ENCODE data around the gene INTS2.

Gene INTS2

DNA sequence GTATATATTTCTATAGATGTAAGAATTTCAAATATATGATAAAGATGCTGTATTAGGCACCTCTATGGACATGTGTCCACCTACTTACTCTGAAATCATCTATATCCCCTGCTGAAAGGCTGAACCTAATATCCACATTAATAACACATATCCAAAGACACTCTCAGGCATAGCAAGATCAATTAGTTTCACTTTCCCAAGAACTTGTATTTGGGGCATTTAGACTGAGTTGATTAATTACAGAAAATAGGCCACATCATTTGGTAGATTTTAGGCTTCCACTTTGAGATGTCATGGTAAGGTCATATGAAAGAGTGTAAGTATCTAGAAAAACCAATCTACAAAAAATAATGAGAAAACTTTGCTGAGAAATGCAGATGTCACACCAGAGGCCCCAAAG is 109.6 kb downstream of the INTS2 start:
- no peak for DNase-seq

DNA sequence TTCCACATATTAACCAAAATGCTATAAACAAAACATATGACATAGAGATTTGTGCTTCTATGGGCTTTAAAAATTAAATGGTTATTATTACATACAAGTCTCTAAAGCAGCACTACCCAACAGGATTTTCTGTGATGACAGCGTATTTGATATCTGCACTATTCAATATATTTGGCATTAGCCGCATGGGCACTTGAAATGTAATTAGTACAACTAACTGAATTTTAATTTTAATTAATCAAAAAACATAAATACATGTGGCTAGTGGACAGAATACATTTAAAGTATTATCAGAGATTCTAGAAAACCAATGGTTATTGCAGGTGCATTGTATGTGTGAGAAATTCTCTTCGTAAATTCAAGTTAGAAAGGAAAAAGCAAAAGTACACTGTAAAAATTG is 110.3 kb downstream of the INTS2 start:
- no peak for DNase-seq

DNA sequence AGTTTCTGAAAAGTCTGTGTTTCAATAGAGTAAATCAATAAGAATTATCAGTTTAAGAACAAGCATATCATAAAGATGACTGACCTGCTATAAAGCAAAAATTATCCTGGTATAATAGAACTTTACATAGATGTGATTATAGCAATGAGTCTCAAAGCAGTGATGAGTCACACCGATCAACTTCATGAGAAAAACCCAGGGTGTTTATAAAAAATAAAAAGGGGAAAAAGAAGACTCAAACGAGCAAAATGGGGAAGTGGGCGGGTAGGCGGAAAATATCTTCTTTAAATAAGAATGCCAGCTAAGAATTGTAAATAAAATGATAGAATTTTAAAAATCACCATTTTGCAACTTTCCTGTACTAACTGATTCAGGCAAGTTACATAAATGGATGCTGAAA is 111.2 kb downstream of the INTS2 start:
- DNase-seq = peak; percentile 59 to 75

DNA sequence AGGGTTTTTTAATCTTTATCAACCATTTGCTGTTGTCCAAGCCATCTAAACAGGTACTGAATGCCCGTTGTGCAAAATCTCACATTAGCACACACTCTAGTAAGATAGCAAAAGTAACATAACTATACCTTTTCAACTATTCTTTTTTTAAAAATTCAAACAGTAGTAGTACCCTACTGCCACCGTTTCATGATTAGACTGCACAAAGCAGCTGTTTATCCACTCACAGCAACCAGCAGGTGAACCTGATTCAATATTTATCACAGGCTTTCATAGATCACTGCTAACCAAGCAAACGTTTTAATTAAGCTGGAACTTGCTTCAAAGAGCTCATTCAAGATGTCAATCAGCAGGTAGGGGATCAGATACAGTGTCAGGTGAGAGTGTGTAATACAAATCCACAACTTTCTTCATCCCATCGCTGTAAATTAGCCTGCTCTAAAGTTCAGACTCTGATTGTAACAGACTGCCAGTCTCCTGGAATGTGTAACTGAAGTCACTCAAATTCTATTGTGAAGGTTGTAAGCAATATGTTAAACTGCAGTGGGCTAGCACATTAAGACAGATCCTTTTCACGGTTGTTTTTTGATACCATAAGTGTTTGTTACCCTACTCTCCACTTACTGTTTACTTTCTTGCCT is 111.8 kb downstream of the INTS2 start:
- no peak for DNase-seq

Data from inflammatory macrophage (primary cell).